DMS79 (cell line): ENCODE measurements around the gene TRMT44.

Experiments
- DNase-seq: peaks from one replicate; lab custom pipeline; 2025; lab: John Stamatoyannopoulos, UW

The TRMT44 gene, protein sequence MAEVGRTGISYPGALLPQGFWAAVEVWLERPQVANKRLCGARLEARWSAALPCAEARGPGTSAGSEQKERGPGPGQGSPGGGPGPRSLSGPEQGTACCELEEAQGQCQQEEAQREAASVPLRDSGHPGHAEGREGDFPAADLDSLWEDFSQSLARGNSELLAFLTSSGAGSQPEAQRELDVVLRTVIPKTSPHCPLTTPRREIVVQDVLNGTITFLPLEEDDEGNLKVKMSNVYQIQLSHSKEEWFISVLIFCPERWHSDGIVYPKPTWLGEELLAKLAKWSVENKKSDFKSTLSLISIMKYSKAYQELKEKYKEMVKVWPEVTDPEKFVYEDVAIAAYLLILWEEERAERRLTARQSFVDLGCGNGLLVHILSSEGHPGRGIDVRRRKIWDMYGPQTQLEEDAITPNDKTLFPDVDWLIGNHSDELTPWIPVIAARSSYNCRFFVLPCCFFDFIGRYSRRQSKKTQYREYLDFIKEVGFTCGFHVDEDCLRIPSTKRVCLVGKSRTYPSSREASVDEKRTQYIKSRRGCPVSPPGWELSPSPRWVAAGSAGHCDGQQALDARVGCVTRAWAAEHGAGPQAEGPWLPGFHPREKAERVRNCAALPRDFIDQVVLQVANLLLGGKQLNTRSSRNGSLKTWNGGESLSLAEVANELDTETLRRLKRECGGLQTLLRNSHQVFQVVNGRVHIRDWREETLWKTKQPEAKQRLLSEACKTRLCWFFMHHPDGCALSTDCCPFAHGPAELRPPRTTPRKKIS

DNA sequence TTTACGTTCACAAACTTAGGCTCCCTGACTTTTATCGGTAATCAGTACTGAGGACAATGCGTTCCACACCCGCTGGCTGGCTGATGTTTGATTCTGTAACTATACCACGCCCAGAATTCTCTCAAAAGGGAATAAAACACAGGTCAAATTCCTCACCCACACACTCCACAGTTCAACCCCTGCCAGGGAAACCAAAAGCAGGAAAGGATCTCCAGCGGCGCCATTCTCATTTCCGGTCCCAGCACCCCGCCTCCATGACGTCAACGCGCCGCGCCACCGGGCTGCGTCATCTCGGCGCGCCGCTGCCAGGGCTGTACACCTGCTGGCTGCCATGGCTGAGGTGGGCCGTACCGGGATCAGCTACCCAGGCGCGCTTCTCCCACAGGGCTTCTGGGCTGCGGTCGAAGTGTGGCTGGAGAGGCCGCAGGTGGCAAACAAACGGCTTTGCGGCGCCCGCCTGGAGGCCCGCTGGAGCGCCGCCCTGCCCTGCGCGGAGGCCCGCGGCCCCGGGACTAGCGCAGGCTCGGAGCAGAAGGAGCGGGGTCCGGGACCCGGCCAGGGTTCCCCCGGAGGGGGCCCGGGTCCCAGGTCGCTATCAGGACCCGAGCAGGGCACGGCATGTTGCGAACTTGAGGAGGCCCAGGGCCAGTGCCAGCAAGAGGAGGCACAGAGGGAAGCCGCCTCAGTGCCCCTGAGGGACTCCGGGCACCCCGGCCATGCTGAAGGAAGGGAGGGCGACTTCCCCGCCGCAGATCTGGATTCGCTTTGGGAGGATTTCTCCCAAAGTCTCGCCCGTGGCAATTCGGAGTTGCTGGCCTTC, at the start of gene TRMT44, which contains the start of gene ACOX3:
TSS of gene TRMT44 (plus strand) at position 286 of the 820 bp plus-strand sequence. CDS start at position 332, 46 bp downstream.
TSS of gene ACOX3 (minus strand) at position 232 of the 820 bp plus-strand sequence. CDS start 24,202 bp downstream, outside the sequence.
- DNase-seq: peak; percentile 39

DNA sequence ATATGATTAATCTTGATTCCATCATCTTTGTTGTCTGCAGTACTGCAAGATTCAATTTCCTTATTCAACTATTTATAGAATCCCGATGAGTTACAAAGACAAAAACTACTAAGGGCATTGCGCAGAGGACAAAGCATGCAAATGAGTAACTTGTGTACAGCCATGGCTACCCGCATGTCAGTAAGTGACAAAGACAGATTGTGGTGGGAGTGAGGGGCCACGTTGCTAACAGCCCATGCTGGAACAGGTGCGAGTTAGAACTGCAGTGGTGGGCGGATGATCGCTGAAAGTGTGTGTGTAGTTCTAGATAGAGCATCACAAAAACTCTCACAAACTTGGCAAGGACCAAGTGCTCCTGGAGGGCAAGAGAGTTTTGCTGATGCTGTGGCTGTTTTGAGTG, 49.5 kb upstream of the TRMT44 start:
- no peak for DNase-seq

DNA sequence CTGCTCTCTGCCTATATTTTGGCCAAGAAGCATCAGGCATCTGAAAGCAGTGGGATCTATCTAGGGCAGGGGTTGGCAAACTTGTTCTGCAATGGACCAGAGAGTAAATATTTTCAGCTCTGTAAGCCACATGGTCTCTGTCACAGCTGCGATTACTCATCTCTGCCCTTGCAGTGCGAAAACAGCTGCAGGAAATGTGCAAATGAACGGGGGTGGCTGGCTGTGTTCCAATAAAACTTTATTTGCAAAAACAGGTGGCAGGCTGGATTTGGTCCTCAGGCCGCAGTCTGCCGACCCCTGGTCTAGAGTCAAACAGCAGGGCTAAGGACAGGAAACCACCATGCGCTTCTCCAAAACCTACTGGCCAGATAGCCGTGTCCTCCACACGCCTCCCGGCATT, 48.6 kb upstream of the TRMT44 start:
- DNase-seq: no peak

DNA sequence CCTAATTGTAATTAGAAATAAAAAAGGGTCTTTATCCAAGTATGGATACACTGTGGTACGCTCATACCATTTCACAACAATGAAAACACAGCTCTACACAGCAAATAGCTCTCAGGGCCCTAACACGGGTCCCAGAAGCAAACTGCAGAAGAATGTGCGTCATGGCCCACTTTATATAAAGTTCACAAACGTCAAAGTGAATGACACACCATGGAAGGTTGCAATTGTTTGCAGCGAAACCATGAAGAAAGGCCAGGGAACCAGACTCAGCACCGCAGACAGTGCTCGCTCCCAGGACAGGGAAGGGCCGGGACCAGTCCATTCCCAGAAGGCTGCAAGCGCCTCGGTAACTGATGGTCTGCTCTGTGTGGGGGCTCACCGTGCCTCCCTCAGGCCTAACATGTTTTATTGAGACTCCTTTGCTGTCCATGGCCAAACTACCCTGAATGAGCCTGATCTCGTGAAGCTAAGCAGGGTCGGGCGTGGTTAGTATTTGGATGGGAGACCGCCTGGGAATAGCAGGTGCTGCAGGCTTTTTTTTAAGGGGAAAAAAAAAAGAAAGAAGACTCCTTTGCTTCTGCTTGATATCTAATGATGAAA, 47.9 kb upstream of the TRMT44 start:
- DNase-seq: peak; percentile 14

DNA sequence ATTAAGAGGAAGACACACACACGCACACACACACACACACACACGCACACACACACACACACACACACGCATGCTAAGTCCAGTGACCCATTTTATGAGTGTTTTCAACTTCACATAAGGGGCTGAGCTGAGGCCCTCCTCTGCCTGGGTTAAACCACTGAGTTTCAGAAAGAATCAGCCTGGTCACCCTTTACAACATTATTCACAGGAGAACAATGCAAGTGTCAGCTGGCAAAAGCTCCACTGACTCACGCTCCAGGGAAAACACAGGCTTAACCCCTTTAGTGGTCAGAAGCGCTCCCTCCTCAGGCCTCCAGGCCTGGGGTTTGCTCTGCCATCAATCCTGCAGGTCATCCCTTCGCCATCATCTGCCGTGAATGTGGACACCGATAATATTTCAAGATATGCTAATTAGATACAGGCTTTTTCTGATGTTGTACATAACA, 47.0 kb upstream of the TRMT44 start:
- DNase-seq: no peak

DNA sequence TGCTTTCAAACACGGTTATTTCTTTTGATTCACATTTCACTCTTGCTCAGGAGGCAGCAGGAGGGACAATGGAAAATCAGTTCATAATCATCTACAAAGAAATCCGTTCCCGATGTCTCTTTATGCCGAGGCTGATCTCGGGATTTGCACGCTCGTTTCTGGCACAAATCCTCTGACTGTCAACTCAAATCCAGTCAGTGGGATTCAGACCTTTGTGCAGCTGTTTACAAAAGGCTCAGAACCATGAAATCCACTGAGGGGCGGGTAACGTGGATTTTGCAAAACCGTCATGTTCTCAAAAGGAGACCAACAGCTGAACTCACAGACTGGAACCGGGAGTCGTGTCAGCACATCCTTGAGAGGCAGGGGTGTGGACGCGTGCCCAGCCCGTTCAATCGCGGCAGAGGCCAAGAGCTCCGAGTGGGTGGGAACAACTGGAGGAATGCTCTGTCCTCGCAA, 46.5 kb upstream of the TRMT44 start:
- DNase-seq: peak; percentile 19

DNA sequence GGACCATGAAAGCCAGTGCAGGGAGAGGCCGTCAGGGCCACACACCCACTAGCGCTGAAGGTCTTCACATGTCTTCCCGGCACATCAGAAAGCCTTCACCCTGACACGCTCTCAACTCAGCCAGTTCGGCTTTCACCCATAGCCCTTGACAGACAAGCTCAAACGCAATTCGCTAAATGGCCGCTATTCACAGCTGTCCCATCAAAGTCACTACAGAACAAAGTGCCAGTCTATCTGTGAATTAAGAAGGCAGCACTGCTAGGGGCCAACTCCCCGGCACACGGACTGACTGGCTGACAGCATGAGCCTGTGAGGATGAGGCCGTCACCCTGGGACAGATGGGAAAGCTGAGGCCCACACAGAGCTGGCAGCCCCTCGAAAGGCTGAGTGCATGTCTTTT, 45.8 kb upstream of the TRMT44 start:
- DNase-seq: no peak

DNA sequence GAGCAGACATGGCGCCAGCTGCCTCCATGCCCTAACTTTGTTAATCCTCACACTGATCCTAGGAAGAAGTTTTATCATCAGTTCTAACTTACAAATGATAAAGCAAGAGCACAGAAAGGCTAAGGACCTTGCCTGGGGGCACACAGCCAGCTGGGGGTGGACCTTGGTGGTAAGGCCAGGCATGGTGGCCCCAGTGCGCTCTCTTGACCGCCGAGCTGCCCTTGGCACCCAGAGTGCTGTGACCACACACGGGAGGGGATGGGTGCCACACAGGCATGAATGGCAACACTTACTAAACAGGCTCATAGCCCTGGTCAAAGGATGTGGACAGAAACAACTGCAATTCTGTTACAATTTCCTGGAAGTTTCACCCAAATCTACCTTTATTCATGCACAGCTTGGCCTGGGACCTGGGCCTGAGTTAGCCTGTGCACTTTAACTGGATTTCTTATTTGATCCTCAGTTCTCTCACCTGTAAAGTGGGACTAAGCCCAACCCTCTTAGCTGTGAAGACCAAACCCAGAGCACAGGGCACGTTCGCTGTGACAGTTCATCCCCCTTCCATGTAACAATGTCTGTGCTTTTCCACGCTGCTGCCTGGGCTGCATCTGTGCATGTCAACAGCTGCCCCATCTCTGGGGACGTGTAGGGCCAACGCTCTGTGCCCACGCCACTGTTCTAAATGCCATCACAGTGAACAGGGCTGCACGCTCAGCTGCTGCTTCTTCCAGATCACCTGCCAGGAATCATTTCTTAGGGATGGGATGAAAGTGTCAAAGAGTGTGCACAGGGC, 44.9 kb upstream of the TRMT44 start:
- DNase-seq: no peak

DNA sequence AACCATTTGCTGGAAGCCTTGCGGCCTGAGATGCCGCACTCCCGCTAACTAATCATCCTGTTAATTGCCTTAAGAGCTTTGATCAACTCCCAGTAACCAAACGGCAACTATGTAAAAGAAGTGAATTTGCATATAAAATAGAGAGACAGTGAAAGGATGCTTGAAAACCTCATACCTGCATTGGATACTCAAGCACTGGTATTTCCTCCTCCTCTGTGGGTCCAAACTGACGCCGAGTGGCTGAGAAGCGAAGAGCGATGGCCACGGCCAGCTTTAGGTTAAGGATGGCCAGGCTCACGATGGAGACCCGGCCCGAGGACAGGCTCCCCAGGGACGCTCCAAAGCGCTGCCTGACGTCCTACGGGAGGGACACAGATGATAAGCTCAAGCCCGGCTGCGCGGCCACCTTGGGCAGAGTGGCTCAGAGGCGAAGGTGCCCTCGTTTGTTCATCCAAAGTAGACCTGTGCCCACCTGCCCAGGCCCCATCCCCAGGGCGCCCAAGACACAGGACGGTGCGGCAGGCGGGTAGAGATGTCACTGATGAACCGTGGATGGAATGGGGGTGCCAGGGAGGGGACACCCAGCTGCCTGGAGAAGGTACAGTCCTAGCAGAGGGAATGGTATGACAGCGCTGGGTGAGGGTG, 43.7 kb upstream of the TRMT44 start:
- no peak for DNase-seq

DNA sequence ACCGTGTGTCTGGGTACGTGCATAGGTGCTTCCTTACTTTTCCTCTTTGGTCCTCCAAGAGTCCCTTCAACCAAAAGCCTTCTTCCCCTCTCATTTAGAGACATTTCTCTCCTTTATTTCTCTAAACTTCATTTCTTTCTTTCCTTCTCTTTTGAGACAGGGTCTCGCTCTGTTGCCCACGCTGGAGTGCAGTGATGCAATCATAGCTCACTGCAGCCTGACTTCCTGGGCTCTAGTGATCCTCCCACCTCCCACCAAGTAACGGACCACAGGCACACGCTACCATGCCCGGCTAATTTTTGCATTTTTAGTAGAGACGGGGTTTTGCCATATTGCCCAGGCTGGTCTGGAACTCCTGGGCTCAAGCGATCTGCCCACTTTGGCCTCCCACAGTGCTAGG, 42.2 kb upstream of the TRMT44 start:
- no peak for DNase-seq

DNA sequence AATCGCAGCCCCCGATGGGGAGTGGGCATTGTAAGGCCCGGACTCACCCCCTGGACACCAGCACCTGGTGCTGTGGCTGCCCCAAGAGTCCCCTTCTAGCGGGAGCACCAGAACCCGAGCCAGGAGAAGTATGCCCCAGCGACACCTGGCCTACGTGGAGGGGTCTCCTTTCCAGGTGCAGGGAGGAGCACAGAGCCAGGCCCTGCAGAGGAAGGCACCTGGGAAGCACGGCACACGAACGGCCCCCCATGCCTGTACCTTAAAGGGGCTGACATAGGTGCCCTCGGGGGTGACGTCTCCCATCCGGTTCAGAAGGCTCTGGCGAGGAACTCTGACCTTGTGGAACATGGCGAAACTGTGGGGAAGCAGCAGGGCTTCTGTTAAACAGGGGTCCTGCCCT, 41.3 kb upstream of the TRMT44 start:
- no peak for DNase-seq

DNA sequence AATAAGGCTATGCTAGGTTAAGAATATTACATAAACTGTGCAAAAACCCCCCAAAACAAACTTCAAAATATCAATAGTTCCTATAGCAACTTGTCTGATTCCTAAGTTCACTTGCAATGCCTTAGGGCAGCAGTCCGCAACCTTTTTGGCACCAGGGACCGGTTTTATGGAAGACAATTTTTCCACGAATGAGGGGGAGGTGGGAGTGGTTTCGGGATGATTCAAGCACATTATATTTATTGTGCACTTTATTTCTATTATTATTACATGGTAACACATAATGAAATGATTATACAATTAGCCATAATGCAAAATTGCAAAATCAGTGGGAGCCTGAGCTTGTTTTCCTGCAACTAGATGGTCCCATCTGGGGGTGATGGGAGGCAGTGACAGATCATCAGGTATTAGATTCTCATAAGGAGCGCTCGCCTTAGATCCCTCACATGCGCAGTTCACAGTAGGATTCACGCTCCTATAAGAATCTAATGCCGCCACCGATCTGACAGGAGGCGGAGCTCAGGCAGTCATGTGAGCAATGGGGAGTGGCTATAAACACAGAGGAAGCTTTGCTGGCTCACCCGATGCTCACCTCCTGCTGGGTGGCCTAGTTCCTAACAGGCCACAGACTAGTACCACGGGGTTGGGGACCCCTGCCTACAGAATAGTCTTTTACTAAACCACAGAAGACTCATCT, 39.8 kb upstream of the TRMT44 start:
- DNase-seq: no peak

DNA sequence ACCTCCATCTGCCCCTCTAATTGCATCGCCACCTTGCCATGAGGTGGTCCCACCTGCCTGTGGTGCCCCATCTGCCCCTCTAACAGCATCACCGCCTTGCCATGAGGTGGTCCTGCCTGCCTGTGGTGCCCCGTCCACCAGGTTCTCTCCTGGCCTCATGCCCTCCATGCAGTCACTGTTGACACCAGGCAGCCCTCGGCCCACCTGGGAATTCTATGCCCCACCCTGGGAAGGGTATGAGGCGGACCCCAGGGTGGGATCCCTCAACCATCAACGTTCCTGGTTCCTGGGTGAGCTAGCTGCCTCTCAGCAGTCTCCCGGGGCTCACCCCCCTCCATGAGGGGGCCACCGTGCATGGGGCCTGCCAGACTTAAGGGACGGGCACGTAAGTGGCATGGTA, 38.9 kb upstream of the TRMT44 start:
- no peak for DNase-seq

DNA sequence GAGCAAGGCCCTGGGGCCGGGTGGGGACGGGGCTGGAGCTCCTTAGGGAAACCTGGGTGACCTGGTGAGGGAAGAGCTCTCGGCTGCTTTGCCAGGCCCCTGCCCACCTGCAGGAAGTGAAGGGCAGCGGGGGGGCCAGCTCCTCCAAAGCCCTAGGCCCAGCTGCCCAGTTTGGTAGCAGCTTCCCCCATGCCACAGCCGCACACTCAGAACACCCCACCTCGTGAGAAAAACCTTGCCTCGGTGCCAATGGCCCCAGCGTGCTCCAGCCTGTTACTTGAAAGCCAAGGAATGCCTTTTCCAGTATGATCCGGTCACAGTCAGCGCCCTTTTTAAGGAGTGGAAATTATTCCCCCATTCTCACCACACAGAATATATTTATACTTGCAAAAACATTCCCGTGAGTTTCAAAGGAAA, 38.4 kb upstream of the TRMT44 start:
- DNase-seq: no peak

DNA sequence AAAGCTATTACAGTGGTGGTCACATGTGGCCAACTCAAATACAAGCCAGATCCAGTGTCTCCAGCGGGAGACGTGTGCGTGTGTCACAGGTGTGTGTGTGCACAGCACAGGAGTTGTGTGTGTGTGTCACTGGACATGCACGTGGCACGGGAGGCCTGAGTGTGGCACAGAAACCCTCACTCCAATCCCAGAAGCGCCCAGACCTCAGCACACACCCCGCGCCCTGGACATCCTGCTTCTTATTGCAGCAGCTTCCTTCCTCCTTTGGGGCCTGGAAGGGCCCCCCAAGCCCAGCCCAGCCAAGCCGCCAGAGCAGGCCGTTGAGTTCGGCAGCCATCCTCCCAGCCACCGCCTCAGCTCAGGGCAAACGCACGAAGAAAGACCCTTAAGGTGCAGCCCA, 37.9 kb upstream of the TRMT44 start:
- DNase-seq: no peak

DNA sequence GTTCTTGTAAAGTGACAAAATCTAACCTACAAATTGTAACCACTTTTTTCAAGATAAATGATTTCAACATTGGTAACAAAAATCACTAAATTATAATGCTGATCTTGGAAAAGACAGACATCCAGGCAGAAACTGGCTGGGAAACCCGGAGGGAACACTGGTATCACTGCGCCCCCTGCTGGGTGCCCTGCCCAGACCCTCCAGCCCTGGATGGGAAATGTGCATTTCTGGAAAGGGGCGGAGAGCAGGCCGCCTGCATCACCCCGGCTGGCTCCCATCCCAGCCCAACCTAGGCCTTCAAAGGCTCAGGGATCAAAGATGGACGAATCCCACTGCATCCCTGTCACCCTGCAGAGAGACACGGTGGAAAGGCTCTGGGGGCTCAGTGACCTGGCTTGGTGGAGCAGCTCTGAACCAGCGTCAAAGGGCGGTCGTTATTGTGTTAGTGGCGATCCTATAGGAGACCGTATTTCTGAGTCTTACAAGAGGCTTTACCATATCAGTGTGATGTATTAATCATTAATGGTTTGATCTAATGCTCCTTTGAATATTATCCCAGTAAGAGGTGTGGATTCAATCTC, 37.3 kb upstream of the TRMT44 start:
- no peak for DNase-seq

DNA sequence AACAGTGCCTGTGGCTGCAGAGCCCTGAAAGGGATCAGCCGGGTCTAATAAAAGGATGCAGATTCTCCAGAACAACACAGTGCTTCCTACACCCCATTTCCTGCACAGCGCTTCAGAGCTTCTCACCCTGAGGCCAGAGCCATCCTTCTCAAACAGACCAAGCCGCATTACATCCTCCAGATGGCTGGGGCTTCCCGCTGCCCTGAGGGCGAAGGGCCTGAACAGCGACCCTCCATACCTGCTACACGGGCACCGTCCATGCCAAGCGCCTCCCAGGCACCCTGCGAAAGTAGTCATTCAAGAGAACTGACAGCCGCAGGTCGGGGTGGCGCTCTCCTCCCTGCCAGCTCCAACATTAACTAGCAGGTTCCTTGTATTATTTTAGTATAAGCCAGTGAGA, 36.6 kb upstream of the TRMT44 start:
- DNase-seq: no peak

DNA sequence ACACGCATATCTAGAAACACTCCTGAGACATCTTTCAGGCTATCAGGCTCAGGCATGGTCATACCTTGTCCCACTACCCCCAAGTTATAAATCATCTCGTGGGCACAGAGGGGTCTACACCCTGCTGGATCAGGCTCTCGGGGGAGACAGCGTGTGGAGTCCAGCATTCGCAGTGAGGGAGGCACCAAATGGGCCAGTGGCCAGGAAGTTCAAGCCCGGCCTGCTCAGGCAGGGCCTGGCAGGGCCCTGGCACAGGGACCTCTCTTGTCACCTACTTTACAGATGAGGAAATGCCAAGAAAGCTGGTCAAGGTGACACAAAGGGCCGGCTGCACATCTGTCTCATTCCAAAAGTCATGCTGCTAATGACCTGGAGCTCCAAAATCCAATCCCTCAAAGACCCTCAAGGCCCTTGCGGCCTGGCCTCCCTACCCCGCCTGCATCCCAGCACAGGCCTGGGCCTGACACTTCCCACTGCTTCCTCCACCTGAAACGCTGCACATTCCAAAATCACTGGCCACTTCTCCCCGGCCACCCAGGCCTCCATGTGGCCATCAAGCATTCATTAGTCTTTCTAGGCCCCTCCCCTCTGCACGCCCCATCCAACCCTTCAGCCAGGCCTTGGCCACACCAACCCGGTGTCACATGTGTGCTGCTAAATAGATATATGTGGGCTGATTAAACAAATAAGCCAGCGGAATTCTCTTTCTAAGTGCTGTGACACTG, 35.6 kb upstream of the TRMT44 start:
- DNase-seq: no peak

DNA sequence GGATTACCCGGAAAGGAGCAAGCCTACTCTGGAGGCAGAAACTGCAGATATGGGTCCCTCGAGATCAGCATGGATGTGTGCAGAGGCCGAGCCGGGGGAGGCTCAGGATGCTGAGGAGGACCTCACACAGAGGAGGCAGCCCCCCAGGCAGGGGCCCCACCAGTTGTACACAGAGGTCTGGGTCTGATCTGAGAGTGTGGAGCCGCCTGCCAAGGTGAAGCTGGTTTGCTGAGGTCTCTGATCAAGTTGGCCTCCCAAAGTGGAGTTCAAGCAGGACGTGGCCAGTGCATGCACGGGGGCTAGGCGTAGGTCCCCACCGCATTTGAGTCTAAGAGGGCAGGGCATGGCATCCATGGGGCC, 35.1 kb upstream of the TRMT44 start:
- no peak for DNase-seq
